Measurements from ENCODE around the gene PAQR4.

DNA sequence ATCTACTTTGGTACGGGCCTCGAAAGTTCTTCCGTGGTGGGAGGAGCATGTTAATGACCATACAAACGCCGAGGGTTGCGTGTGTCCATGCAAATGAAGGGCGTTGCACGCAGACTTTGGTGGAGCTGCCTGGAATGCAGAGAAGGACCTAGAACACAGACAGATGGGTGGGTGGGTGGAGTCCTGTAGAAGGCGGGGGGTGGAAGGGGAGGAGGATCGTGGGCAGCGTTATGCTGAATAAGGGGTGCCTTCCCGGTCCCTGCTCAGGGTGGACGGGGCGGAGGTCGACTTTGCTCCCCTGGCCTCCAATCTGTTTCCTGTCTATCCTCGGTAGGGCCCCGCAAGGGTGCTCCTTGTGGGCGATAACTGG, 795 bp upstream of the PAQR4 start:
- no peak for TF ChIP-seq ZBTB7A (IDR thresholded peaks at IDR 0.05; ENCODE audit: low read depth)
- TF ChIP-seq EP300 (IDR thresholded peaks at IDR 0.05; ENCODE audit: borderline replicate concordance), result no peak
- TF ChIP-seq YY1 (IDR thresholded peaks at IDR 0.05; ENCODE audit: low read depth), result no peak
- TF ChIP-seq, protein P1, sequence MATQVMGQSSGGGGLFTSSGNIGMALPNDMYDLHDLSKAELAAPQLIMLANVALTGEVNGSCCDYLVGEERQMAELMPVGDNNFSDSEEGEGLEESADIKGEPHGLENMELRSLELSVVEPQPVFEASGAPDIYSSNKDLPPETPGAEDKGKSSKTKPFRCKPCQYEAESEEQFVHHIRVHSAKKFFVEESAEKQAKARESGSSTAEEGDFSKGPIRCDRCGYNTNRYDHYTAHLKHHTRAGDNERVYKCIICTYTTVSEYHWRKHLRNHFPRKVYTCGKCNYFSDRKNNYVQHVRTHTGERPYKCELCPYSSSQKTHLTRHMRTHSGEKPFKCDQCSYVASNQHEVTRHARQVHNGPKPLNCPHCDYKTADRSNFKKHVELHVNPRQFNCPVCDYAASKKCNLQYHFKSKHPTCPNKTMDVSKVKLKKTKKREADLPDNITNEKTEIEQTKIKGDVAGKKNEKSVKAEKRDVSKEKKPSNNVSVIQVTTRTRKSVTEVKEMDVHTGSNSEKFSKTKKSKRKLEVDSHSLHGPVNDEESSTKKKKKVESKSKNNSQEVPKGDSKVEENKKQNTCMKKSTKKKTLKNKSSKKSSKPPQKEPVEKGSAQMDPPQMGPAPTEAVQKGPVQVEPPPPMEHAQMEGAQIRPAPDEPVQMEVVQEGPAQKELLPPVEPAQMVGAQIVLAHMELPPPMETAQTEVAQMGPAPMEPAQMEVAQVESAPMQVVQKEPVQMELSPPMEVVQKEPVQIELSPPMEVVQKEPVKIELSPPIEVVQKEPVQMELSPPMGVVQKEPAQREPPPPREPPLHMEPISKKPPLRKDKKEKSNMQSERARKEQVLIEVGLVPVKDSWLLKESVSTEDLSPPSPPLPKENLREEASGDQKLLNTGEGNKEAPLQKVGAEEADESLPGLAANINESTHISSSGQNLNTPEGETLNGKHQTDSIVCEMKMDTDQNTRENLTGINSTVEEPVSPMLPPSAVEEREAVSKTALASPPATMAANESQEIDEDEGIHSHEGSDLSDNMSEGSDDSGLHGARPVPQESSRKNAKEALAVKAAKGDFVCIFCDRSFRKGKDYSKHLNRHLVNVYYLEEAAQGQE (IDR thresholded peaks at IDR 0.05; ENCODE audit: low read depth), result no peak
- no peak for TF ChIP-seq MAX (IDR thresholded peaks at IDR 0.05)
- peak; percentile 66 for TF ChIP-seq TEAD4 (IDR thresholded peaks at IDR 0.05)
